ENCODE measurements around the gene SDK2.

SDK2 gene

DNA sequence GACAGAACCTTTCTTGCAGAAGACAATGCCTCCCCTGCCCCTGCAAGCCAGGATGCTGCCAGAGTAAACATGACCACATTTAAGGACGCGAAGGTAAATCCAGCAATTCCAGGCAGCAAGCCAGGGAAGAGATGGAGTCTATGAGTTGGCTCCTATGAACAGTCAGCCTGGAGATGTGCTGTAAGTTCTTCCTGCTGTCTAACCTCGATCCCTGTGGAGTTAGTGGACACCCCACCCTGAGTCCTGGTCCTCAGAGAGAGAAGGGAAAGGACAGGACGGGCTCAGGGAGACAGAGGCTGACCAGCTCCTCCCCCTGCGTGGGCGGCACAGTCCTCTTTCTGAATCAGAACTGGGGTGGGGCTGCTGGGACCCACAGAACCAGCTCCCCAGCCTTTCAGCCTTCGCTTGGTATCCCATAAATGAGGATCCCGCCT lies 357.4 kb downstream of the SDK2 start:
- FAIRE-seq, result no peak

DNA sequence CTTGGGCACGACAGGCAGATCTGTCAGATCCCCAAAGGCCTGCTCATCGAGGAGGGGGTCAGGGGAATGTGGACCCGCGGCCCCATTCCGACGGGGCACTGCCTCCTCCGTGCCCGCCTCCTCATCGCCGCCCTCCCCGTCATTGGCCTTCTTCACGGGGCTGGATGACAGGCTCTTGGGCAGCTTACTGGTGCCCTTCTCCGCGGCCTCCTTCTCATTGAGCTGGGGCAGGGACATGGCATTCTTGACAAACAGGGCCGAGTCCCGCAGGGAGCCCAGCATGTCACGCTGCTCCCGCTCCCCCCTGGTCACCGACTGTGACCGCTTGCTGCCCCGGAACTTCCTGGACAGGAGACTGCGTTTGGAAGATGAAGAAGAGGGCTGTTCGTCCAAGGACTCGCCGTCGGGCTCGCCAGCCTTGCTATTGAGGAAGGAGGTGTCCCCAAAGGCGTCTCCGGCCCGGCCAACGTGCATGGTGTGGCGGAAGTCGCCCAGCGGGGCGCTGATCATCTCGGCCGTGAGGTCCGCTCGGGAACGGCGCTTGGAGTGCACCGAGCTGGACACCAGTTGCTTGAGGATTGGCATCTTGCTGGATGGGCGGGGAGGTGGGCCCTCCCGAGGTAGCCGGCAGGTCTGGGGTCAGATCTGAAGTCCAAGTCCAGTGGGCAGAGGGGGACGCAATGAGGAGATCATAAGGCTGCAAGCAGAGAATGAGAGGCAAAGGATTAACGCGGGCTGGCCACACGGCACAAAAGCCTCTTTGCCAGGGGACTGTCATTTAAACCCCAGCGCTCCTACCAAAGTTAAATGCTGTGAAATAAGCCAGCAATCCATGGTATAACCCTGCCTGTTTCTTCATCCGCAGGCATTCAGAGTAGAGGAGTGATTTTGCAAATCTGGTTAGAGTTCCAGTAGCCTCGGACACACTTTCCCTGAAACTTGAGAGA lies 358.1 kb downstream of the SDK2 start:
- FAIRE-seq, result no peak

DNA sequence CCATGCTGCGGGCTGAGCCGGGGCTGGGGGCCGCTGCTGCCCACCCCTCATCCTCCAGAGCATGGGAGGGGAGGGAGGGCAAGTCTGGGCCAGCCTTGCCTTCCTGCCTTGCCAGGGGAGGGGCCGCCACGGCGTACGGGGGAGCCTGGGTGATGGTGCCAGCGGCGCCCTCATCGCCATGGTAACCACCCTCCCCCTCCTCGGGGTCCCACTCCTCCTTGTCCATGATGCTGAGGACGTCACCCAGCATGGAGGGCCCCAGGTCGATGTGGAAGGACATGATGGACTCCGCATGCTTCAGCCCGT lies 358.7 kb downstream of the SDK2 start:
- no peak for FAIRE-seq

DNA sequence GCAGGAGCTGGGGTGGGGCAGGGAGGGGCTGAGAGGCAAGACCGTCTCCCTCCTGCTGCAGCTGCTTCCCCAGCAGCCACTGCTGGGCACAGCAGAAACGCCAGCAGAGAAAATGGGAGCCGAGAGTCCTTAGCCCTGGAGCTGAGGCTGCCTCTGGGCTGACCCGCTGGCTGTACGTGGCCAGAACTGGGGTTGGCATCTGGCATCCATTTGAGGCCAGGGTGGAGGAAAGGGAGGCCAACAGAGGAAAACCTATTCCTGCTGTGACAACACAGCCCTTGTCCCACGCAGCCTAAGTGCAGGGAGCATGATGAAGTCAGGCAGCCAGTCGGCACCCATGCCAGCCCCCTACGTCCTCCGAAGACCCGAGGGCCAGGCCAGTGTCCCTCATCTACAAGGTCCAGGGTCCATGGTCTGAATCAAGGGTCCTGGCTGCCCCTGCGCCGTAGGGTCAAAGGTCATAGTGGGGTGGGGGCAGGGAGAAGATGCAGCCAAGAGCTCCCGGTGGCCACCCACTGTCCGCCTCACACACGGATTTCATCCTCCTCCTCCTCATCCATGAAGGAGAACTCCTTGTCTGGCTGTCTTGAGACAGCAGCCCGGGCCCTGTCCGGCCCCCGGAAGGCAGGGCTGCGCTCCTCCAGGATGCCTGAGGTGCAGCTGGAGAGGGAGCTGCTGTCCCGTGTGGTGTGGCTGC lies 359.2 kb downstream of the SDK2 start:
- FAIRE-seq, result no peak

Data from islet of Langerhans (tissue), 1 donor.